HG03469 (cell line): ENCODE results near the gene ZNF443.
A peak's percentile ranks its signal among the peaks of the same experiment; 100 is the strongest.
"Not testable (repeated sequence)": the region's sequence is repeated elsewhere in the genome, so short reads cannot be mapped to it uniquely, and the experiment has no call there.

Experiments
- ATAC-seq: cut with Tn5 transposase; IDR thresholded peaks from one replicate; pipeline ENCODE4 v1.9.1; 2021; ENCODE audit warnings: mild to moderate bottlenecking, moderate library complexity, moderate number of reproducible peaks; ENCODE audit not compliant: unreplicated experiment

ZNF443 gene

DNA sequence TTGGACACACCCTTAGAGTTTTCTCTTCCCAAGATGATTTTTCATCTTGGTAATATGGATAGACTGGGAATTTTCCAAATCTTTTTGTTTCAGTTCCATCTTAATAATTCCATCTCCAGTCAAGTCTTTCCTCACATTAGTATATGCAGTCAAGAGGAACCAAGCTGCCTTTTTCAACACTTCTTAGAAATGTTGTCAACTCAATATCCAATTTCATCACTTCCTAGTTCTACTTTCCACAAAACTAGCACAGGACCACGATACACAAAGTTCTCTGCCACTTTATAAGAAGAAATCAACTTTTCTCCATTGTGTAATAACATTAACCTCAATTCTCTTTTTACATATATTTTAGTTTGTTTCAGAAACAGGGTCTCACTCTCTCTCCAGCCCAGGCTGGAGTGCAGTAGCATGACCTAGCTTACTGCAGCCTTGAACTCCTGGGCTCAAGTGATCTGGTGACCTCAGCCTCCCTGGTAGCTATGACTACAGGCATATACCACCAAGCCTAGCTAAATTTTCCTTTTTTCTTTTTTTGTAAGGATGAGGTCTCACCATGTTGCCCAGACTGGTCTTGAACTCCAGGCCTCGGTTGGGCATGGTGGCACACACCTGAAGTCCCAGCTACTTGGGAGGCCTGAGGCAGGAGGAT lies 15.5 kb downstream of the ZNF443 start:
- ATAC-seq: no peak

DNA sequence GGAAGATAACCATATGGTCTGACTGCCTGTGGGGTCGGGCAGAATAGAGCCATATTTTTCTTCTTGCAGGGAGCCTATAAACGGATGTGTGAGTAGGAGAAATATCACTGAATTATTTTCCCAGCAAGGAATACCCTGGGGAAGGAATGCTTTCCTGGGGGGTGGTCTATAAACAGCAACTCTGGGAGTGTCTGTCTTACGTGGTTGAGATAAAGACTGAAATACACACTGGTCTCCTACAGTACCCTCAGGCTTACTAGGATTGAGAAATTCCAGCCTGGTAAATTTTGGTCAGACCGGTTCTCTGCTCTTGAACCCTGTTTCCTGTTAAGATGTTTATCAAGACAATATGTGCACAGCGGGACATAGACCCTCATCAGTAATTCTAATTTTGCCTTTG lies 23.5 kb downstream of the ZNF443 start:
- ATAC-seq: not testable (repeated sequence)

DNA sequence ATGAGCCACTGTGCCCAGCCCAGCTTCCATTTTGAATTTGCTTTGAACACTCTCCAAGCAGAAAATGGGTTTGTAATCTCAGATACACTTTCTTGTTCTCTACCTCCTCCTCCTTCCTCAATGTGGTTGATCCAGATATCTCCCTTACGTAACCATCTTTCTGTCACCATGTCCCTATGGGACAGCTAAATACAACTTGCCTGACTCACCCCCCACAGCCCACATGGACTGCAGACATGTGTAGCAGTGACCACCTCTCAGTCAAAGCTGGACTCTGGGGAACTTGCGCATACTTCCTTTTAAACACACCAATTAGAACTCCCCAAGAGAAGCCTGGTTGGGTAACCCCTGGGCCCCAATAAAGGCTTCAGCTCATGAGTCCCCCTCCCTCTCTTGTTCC lies 28.9 kb downstream of the ZNF443 start:
- ATAC-seq: no peak

DNA sequence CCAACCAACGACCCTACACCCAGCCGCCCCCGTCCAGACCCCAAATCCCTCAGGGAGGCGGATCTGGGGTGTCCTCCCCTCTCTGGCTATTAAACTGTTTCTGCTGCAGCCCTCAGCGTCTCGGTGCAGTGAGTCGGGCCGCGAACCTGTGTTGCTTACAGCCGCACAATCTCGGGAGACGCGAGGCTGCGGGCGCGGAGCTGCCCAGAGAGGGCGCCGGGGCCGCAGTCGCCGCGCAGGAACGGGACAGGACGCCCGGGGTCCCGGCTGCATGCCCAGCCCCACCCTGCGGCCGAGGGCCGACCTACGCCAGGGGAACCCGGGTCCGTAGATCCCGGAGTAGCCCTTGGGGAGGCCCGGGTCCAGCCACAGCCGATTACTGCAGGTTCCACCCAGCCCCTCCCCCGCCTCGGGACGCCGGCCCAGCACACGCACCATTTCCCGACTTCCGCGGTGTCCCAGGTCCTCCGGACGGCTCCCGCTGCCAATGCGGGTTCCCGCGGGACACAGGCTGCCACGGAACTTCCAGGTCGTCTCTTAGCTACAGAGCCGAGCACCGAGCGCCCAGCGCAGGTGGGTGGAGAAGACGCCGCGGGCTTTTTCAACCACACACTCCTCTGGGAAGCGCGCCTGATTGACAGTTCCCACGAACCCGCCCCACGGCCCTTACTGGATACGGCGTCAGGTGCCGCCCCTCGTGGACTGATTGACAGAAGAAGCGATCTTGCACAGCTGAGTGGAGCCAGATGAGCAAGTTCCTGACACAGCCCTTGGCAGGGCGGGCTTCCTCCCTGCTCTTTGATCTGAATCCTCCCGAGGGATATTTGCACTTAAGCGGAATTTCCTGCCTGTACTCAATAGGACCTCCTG lies 40.0 kb downstream of the ZNF443 start, which contains the start of gene ZNF799:
TSS of gene ZNF799 (minus strand) at position 639 of the 870 bp plus-strand sequence. CDS start at position 438, 201 bp downstream.
- peak; percentile 65 for ATAC-seq

DNA sequence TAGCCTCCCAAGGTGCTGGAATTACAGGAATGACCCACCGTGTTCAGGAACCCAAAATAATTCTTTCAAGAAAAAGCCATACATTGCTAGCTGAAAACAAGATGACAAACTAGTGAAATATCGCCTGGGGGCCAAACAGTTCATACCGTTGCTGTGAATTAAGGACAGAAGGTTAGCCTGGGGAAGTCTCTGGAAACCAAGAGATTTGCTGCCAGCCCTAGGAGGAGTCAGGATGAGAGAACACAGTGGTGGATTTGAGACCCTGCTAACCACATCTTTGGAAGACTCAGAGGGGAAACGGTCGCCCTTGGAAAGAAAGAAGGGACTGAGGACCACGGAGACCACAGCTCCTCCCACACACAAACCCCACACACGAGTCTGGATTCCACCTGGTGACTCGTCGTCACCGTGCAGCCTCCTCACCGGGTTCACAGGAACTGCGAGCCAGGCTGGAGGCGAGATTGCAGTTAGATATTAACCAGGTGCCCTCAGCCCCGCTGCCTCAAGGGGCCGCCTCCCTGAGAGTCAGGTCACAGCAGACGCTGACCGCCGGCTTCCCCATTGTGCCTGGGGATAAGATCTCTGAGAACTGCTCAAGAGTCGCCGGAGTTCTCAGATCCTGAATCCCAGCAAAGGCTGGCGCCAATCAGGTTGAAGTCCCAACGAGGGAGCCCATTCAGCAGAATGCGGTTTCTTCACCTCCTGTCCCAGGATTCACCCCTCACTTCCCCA lies 40.8 kb downstream of the ZNF443 start:
- ATAC-seq: not testable (repeated sequence)

DNA sequence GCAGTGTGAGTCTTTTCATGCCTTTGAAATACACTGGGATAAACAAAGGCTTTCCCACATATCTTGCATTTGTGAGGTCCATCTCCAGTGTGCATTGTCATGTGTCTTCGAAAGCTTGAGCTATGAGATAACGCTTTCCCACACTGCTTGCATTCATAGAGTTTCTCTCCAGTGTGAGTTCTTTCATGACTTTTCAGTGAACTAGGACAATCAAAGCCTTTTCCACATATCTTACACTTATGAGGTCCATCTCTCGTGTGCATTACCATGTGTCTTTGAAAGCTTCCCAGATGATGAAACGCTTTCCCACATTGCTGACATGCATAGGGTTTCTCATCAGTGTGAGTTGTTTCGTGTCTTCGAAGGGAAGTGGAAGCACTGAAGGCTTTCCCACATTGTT lies 49.7 kb downstream of the ZNF443 start:
- not testable (repeated sequence) for ATAC-seq

DNA sequence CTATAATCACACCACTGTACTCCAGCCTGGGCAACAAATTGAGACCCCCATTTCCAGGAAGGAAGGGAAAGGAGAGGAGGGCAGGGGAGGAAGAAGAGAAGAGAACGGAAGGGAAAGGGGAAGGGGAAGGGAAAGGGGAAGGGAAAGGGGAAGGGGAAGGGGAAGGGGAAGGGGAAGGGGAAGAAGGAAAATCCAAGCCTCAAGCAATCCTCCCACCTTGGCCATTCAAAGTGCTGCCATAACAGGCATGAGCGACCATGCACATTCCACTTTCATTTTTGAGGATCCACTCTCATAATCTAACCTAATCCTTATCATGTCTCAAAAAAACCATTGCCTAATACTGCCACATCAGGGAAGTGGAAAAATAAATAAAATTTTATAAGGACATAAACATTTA lies 54.5 kb downstream of the ZNF443 start:
- not testable (repeated sequence) for ATAC-seq

DNA sequence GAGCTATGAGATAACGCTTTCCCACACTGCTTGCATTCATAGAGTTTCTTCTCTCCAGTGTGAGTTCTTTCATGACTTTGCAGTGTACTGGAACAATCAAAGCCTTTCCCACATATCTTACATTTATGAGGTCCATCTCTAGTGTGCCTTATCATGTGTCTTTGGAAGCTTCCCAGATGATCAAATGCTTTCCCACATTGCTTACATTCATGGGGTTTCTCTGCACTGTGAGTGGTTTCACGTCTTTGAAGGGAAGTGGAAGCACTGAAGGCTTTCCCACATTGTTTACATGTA lies 60.4 kb downstream of the ZNF443 start:
- ATAC-seq: no peak

DNA sequence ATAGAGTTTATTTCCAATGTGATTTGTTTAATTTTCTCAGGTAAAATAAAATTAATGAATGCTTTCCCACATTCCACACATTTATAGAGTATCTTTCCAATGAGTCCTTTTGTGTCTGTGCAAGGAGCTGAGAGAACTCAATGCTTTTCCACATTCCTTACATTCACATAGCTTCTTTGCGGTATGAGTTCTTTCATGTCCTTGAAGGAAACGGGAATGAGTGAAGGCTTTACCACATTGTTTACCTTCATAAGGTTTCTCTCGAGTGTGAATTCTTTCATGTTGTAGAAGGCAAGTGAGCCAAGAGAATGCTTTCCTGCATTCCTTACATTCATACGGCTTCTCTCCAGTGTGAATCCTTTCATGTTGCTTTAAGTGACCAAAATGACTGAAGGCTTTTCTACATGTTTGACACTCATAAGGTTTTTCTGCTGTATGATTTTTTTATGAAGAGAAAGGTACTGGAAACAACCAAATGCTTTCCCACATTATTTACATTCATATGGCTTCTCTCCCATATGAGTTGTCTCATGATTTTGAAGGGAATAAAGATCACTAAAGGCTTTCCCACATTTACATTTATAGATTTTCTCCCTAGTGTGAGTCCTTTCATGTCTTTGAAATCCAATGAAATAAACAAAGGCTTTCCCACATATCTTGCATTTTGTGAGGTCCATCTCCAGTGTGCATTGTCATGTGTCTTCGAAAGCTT lies 60.9 kb downstream of the ZNF443 start:
- no peak for ATAC-seq
